GM12874 (cell line): ENCODE results near the gene SLCO1A2.

Experiments
- TF ChIP-seq, protein P1 (sequence below): IDR thresholded peaks from 2 replicates; pipeline ENCODE4 v1.5.1; 2011; ENCODE audit warnings: low read depth, mild to moderate bottlenecking, control low read depth, low read length, moderate library complexity; ENCODE audit not compliant: insufficient read depth

SLCO1A2 gene

DNA sequence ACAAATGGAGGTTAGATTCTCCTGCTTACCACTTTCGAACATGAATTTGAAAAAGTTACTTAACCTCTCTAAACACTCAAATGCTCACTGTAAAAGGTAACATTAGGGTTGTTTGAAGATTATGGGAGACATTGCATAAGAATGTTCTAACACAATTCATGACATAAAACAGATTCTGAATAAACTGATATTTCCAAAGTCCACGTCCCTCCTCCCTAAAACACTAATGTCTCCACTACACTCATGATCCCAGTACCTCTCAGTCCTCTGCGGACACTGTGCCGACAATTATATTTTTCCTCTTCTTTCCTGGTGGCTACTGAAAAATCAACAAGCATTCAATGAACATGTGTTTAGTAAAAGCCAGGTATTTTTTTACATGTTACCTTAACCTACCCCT, 19.2 kb upstream of the SLCO1A2 start:
- TF ChIP-seq, protein P1, sequence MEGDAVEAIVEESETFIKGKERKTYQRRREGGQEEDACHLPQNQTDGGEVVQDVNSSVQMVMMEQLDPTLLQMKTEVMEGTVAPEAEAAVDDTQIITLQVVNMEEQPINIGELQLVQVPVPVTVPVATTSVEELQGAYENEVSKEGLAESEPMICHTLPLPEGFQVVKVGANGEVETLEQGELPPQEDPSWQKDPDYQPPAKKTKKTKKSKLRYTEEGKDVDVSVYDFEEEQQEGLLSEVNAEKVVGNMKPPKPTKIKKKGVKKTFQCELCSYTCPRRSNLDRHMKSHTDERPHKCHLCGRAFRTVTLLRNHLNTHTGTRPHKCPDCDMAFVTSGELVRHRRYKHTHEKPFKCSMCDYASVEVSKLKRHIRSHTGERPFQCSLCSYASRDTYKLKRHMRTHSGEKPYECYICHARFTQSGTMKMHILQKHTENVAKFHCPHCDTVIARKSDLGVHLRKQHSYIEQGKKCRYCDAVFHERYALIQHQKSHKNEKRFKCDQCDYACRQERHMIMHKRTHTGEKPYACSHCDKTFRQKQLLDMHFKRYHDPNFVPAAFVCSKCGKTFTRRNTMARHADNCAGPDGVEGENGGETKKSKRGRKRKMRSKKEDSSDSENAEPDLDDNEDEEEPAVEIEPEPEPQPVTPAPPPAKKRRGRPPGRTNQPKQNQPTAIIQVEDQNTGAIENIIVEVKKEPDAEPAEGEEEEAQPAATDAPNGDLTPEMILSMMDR = no peak

GRCh38 chr12:21353487-21353886, 18.8 kb upstream of the SLCO1A2 start:
- TF ChIP-seq, protein P1 = no peak

- TF ChIP-seq, protein P1 = no peak
Observed at GRCh38 chr12:21350975-21351374, 16.3 kb upstream of the SLCO1A2 start.

DNA sequence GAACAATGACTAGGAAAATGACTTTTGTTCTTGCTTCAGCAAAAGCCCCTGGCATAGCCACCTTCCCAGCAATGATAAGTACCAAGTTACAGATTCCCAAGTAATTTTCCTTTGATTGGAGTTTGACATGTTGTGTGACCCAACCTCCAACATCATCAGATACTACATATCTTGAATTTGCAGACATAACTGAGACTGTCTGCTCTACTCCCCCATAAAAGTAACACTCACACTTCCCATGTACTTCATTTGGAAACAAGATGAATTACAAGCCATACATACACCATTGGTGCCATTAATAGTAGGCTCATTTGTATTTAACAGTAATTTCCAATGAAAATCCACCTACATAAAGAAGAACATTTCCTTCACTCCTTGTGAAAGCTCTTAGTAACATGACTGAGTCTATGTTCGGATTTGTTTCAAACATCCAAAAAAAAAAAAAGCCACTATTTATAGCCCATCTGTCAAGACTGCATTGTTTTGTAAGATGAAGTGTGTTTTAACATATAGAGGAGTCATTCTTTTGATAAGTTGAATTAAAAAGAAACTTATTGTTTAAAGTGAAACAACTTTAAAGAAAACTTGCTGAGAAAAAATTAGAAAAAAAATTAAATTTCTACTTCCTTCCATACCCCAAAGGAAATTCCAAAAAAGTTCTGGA, 12.0 kb upstream of the SLCO1A2 start:
- TF ChIP-seq, protein P1 = no peak

GRCh38 chr12:21343636-21344035, 8.9 kb upstream of the SLCO1A2 start:
- TF ChIP-seq, protein P1 = no peak

GRCh38 chr12:21341769-21342168, 7.1 kb upstream of the SLCO1A2 start:
- TF ChIP-seq, protein P1 = no peak

GRCh38 chr12:21340403-21340802, 5.7 kb upstream of the SLCO1A2 start:
- TF ChIP-seq, protein P1 = no peak
